HEK293T (cell line): Measurements from ENCODE around the gene HCRTR1.

ENCODE experiments used
- CTCF ChIA-PET: fragments of 350-600 bp; formaldehyde crosslinking; extraction: SDS; loops from one replicate; lab custom pipeline; 2021; ENCODE audit warnings: antibody characterized with exemption, inconsistent platforms; lab: Yijun Ruan, JAX
- POLR2A ChIA-PET: fragments of 350-600 bp; formaldehyde crosslinking; extraction: SDS; loops from one replicate; lab custom pipeline; 2020; ENCODE audit warnings: antibody characterized with exemption, inconsistent platforms; lab: Yijun Ruan, JAX
- DNase-seq: peaks from one replicate; pipeline ENCODE4 v3.0.0; 2012; ENCODE audit warnings: mixed read lengths; ENCODE audit errors: extremely low spot score
- ARNT ChIP-seq: fragments of 450-650 bp; IDR thresholded peaks from 2 replicates; pipeline ENCODE4 v1.6.1; 2017; ENCODE audit warnings: mild to moderate bottlenecking
- BHLHE40 ChIP-seq: fragments of 450-650 bp; IDR thresholded peaks from 2 replicates; pipeline ENCODE4 v1.6.1; 2016; ENCODE audit warnings: mild to moderate bottlenecking, moderate library complexity, borderline replicate concordance
- CTBP1 ChIP-seq: fragments of 450-650 bp; IDR thresholded peaks from 2 replicates; pipeline ENCODE4 v1.6.1; 2016; ENCODE audit warnings: borderline replicate concordance
- ELF4 ChIP-seq: fragments of 450-650 bp; IDR thresholded peaks from 2 replicates; pipeline ENCODE4 v1.6.1; 2017; ENCODE audit warnings: antibody characterized with exemption
- FOXA1 ChIP-seq: fragments of 450-650 bp; IDR thresholded peaks from 2 replicates; pipeline ENCODE4 v1.6.1; 2016; ENCODE audit warnings: mild to moderate bottlenecking
- FOXK2 ChIP-seq: fragments of 450-650 bp; IDR thresholded peaks from 2 replicates; pipeline ENCODE4 v1.6.1; 2016; ENCODE audit warnings: mild to moderate bottlenecking
- FOXM1 ChIP-seq: fragments of 450-650 bp; IDR thresholded peaks from 2 replicates; pipeline ENCODE4 v1.6.1; 2017; ENCODE audit warnings: mild to moderate bottlenecking, borderline replicate concordance
- HDGF ChIP-seq: fragments of 450-650 bp; IDR thresholded peaks from 2 replicates; pipeline ENCODE4 v1.6.1; 2017; ENCODE audit warnings: antibody characterized with exemption, borderline replicate concordance
- L3MBTL2 ChIP-seq: fragments of 450-650 bp; conservative IDR thresholded peaks from 2 replicates; pipeline ENCODE4 v1.6.1; 2016; ENCODE audit warnings: mild to moderate bottlenecking
- LEF1 ChIP-seq: fragments of 450-650 bp; IDR thresholded peaks from 2 replicates; pipeline ENCODE4 v1.6.1; 2017; ENCODE audit warnings: mild to moderate bottlenecking, borderline replicate concordance
- NFRKB ChIP-seq: fragments of 450-650 bp; IDR thresholded peaks from 2 replicates; pipeline ENCODE4 v1.6.1; 2016; ENCODE audit warnings: mild to moderate bottlenecking, moderate library complexity
- PKNOX1 ChIP-seq: fragments of 450-650 bp; IDR thresholded peaks from 2 replicates; pipeline ENCODE4 v1.6.1; 2016
- SP1 ChIP-seq: fragments of 450-650 bp; IDR thresholded peaks from 2 replicates; pipeline ENCODE4 v1.6.1; 2017
- SUZ12 ChIP-seq: fragments of 450-650 bp; IDR thresholded peaks from 2 replicates; pipeline ENCODE4 v1.6.1; 2016; ENCODE audit warnings: mild to moderate bottlenecking
- TARDBP ChIP-seq: fragments of 450-650 bp; IDR thresholded peaks from 2 replicates; pipeline ENCODE4 v1.6.1; 2016
- ZNF384 ChIP-seq: fragments of 450-650 bp; IDR thresholded peaks from 2 replicates; pipeline ENCODE4 v1.6.1; 2016

HCRTR1 gene

GRCh38 chr1:31575369-31576140 is 41.9 kb upstream of the HCRTR1 start:
- DNase-seq: peak; percentile 7
- TF ChIP-seq FOXA1 (no peak), ELF4 (no peak), TARDBP (no peak), ZNF384 (no peak), BHLHE40 (no peak), PKNOX1 (no peak), LEF1 (no peak), SUZ12 (no peak), SP1 (no peak), HDGF (no peak), FOXM1 (no peak), NFRKB (no peak), L3MBTL2 (no peak), CTBP1 (no peak), FOXK2 (no peak)
- POLR2A ChIA-PET: no interaction called here
- CTCF ChIA-PET: interaction anchor here (0.7 kb wide), 1 partner anchor 19 kb away, joined by 3 read pairs; no protein-coding TSS in a partner anchor

DNA sequence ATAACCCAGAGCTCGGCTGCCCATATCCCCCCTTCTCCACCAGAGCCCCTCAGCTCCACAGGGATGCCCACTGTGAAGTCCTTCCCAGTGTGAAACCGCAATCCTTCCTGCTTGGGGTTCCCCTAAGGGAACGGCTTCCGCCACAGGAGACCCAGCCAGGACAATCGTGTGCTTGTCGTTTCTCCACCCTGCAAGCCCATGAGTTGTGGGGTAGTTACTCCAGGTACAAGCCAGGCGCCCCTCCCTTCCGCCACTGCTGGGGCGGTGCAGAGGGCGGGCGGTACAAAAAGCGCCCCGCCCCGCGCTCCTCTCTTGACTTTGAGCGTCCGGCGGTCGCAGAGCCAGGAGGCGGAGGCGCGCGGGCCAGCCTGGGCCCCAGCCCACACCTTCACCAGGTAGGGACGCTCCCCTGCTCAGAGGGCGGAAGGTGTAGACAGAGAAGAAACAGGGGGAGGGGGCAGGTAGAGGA is 41.3 kb upstream of the HCRTR1 start, which contains the start of gene TINAGL1:
Gene TINAGL1, plus strand, starts transcription at position 315 of the 469 bp plus-strand sequence. CDS start 634 bp downstream, outside the sequence.
- no peak for DNase-seq
- CTCF ChIA-PET: no interaction called here

GRCh38 chr1:31576743-31577455 is 40.6 kb upstream of the HCRTR1 start:
- ChIA-PET CTCF (interaction anchor here (1.5 kb wide), 1 partner anchor 14 kb away, joined by 3 read pairs; no protein-coding TSS in a partner anchor), POLR2A (no interaction called here)
- peak; percentile 6 for DNase-seq

More for the DNA sequence above, 41.3 kb upstream of the HCRTR1 start, which contains the start of gene TINAGL1:
- POLR2A ChIA-PET: no interaction called here
- TF ChIP-seq HDGF (no peak), ZNF384 (no peak), NFRKB (no peak), ELF4 (no peak), FOXA1 (no peak), L3MBTL2 (no peak), SP1 (no peak), SUZ12 (no peak), PKNOX1 (no peak), FOXM1 (no peak), LEF1 (no peak), TARDBP (no peak), ARNT (no peak), BHLHE40 (no peak), FOXK2 (no peak), CTBP1 (no peak)

GRCh38 chr1:31577515-31578192 is 39.8 kb upstream of the HCRTR1 start:
- DNase-seq: peak; percentile 20
- ChIA-PET POLR2A (no interaction called here), CTCF (interaction anchor here (1.5 kb wide), 1 partner anchor 14 kb away, joined by 3 read pairs; no protein-coding TSS in a partner anchor)
- TF ChIP-seq FOXK2: no peak
- TF ChIP-seq SP1: no peak
- TF ChIP-seq SUZ12: no peak
- TF ChIP-seq L3MBTL2: no peak
- TF ChIP-seq TARDBP: no peak
- no peak for TF ChIP-seq PKNOX1
- no peak for TF ChIP-seq NFRKB
- TF ChIP-seq ELF4: no peak
- TF ChIP-seq FOXA1: no peak
- TF ChIP-seq FOXM1: no peak
- TF ChIP-seq LEF1: no peak
- no peak for TF ChIP-seq ZNF384

More at GRCh38 chr1:31576743-31577455, 40.6 kb upstream of the HCRTR1 start:
- TF ChIP-seq FOXM1 (no peak), FOXA1 (no peak), CTBP1 (no peak), SP1 (no peak), PKNOX1 (no peak), ZNF384 (no peak), FOXK2 (no peak), L3MBTL2 (no peak), ELF4 (no peak), ARNT (no peak), HDGF (no peak), LEF1 (no peak), BHLHE40 (no peak), SUZ12 (no peak), NFRKB (no peak), TARDBP (no peak)
